ENCODE results near the gene IRF5.

IRF5 gene

DNA sequence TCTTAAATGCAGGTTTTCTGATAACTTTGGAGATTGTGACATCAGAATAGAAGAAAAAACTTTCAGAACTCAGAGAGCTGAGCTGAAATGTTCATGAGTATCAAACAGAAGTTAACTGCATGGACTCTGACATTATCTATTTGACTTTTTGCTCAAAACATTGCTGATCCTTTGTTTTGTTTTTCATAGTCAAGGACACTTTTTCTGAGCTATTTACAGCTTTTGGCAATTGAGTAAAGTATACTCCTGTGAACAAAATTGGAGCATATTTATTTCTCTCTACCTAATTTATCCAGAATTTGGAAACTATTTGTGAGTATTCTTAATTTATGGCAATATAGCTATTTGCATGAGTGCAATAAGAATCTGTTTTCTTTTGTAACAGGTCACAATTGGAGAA lies 38.3 kb upstream of the IRF5 start:
- no peak for TF ChIP-seq GATA3 (IDR thresholded peaks at IDR 0.05; ENCODE audit: low read depth, low read length)
- no peak for TF ChIP-seq GATA2 (IDR thresholded peaks at IDR 0.05; ENCODE audit: low read depth, low read length)

DNA sequence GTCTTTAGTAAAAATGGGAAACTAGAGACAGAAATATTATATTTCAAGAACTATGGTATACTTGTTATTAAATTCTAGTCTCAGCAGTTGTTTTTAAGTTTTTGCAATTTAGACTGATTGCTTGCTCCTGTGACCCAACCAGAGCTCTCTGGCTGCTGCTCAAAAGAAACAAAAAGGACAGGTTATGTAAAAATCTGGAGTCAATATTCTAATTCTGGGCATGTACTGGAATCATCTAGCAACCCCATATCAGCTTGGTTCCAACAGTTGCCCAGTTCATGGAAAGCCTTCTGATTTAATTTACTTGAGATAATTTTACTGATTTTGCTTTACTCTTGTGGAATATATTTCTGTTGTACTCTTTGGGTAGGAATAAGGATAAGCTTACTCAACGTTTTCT lies 37.5 kb upstream of the IRF5 start:
- TF ChIP-seq GATA3 (IDR thresholded peaks at IDR 0.05; ENCODE audit: low read depth, low read length) (no peak), GATA2 (IDR thresholded peaks at IDR 0.05; ENCODE audit: low read depth, low read length) (no peak)

DNA sequence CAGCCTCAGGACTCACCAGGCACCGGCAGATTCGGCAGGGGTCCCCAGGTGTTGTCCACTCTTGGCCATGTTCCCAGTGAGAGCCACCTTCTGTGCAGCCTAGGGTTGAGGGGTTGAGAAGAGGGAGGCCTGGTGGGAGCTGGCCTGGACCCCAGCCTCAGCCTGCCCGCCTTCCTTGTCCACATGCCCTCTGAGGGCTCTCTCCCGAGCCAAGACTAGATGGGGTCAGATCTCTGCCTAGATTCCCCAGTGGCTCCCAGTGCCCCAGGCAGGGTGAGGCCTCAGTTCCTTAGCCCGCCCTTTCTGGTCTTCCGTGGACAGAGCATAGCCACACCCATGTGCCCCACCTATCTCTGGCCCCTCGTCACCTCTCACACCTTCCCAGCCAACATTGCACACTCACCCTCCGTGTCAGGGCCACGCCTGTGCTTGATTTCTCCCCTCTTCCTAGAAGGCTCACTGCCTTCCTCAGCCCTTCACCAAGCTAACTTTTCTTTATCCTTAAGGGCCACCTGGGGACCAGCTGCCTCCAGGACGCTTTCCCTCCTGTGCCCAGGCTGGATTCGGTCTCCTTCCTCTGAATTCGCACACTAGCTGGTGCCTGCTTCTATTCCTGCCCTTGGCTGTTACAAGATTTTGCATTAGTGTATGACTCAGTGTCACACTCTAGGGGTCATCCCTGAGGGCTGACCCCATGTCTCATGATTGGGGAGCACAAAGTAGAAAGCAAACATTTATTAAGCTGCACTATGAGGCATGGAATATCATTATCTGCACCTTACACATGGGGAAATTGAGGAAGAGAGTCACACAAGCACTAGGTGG lies 34.8 kb upstream of the IRF5 start:
- no peak for TF ChIP-seq GATA3 (IDR thresholded peaks at IDR 0.05; ENCODE audit: low read depth, low read length)
- no peak for TF ChIP-seq GATA2 (IDR thresholded peaks at IDR 0.05; ENCODE audit: low read depth, low read length)

DNA sequence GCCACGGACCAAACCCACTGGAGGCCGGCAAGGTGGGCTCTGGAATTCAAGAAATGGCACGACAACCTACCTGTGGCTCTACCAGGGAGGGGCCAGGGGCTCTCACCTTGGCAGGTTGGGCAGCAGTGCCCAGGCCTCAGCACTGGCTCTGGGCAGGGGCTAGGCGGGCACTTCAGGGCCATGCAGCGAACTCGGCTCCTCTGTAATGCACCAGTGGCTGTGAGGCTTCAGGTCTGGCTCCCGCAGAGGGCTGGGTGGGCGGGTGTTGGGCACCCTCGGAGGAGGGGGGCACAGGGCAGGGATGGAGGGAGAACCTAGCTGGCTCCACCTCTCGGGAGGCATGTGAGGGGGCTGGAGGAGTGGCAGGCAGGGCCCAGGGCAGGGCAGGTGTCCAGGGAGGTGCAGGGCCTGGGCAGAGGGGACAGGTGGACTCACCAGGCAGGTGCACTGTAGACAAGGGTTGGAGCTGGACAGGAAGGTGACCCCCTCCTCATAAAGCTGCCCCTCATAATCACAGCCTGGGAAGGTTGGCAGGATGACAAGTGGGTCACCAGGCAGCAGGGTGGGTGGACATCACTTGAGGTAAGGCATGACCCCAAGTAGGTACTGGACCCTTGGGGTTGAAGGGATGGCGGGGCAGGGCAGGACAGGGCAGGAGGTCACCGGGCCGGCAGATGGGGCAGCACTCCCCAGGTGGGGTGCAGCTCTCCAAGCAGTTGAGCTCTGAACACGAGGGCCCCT lies 33.9 kb upstream of the IRF5 start:
- no peak for TF ChIP-seq GATA3 (IDR thresholded peaks at IDR 0.05; ENCODE audit: low read depth, low read length)
- TF ChIP-seq GATA2 (IDR thresholded peaks at IDR 0.05; ENCODE audit: low read depth, low read length): no peak

DNA sequence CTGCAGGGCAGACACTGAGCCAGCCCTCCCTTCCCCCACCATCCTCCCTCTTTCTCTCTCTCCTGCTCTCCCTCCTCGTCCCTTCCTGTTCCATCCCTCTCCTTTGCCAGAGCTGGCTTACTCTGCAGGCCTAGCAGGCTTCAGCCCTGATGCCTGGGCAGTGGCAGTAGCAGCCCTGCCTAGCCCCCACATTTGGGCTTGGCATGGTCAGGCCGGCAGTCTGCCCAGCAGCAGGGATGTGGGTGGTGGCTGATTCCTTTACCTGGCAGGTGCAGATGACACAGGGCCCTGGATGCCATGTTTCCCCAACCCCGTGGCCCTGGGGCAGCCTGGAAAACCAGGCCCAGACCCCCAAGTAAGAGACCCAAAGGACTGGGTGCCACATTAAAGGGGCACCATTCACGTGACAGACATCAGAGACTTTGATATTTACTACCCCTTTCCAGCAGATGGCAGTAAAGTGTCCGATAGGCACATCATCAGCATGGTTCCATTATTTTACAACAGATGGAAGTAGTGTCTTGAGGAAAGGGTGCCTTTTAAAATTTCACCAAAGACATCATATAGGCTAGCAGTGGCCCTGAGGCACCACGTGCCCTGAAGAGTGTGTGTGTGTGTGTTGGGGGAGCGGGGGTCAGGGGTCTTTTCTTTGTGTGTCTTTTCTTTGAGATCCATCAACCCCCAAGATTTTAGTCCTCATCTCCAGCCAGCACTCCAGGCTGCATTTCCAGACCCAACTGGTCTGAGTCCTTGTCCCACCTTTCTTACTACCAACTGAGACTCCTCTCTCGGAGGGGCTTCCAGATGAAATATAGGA lies 33.1 kb upstream of the IRF5 start:
- TF ChIP-seq GATA2 (IDR thresholded peaks at IDR 0.05; ENCODE audit: low read depth, low read length) (no peak), GATA3 (IDR thresholded peaks at IDR 0.05; ENCODE audit: low read depth, low read length) (no peak)

DNA sequence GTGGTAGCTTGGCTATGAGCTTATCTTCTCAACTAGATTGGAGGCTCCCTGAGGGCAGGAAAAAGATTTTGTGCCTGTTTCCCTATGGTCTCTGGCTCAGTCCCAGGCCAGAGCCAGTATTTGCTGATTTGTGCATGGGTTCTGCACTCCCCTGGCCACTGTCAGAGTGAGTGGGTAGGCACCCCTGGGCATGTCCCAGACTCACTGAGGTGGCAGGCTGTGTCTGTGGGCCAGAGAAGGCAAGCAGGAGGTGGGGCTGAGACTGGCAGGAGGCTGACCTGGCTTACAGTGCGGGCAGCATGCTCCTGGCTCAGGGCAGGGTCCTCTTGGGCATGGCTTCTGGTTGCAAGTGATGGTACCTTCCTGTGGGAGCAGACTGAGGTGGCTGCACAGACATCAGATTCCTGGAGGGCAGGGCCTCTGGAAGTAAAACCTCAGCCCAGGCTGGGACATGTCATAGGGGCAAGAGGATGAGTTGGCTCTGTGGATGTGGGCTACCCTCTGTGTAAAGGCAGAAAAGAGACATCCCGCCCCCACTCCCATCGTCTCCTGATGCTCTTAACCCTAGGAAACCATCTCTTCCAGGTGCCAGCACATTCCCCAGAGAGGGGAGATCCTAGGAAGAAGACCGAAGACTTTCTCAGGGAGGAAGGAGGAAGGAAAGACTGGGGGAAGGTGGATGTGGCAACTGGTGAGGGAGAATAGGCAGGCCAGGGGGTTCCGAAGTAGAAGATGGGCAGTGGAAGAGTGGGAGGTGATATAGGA lies 31.5 kb upstream of the IRF5 start:
- no peak for TF ChIP-seq GATA2 (IDR thresholded peaks at IDR 0.05; ENCODE audit: low read depth, low read length)
- no peak for TF ChIP-seq GATA3 (IDR thresholded peaks at IDR 0.05; ENCODE audit: low read depth, low read length)

DNA sequence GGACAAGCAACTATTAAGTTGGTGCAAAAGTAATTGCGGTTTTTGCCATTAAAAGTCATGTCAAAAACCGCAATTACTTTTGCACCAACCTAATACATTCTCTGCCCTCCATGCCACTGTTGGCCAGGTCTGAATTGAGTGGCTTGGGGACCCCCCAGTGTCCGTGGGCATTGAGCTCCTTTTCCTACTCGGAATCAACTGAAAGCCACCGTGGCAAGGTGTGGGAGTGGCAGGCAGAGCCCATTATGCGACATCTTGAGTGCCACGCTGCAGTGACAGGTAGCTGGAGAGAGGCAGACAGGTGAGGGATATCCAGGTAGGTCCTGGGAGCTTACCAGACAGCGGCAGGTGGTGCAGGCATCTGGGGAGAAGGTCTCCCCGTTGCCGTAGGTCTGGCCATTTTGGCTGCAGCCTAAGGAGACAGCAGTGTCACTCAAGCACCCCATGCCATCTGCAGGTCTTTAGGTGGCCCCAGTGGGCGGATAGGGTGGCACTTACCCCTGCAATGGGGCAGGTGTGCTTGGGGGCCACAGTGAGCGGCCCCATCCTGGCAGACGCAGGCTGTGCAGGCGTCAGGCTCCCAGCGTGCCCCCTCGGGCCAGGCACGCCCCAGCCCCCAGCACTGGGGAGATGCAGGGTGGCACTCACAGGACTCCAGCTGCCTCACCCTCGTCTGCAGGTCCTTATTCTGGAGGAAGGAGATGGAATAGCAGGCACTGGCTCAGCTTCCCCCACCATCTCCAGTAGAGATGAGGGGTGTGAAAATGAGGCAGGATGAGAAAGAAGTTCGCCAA lies 30.8 kb upstream of the IRF5 start:
- TF ChIP-seq GATA3 (IDR thresholded peaks at IDR 0.05; ENCODE audit: low read depth, low read length): no peak
- TF ChIP-seq GATA2 (IDR thresholded peaks at IDR 0.05; ENCODE audit: low read depth, low read length): no peak

DNA sequence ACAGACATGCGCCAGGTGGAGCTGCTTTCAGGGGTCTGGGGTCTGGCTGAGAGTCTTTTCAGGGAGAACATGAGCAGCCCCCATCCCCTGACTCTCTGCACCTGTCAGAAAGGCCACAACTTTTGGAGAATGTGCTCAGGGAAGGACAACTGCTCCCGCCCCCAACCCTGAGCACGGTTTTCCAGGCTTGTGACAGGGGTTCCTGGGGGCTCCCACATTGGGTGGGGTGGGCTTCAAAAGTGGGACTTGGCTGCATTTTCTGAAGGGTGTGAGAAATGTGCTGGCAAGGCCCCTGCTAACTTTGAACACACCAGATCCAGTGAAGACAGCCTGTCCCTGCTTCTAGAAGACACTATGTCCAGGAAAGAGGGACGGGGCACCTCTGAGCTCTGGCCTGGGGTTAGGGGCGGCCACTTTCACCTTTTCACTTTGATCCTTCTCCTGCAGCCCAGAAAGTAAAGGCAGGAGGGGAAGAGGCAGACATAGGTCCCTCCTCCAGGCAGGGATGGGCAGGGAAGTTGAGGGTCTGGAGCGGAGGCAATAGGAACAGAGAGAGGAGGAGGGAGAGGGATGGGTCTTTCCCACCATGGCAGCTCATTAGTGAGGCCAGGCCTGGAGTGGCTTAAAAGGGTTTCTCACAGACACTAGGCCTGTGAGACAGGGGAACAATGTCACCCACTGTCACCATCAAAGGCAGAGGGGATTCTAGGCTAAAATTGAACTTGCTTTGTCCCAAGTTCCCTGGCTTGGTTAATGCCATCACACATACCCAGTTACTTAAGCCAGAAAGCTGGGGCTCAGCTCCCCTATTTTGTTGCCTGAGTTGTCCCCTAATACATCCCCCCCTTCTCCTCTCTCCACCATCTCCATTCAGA lies 28.7 kb upstream of the IRF5 start:
- TF ChIP-seq GATA2 (IDR thresholded peaks at IDR 0.05; ENCODE audit: low read depth, low read length) (no peak), GATA3 (IDR thresholded peaks at IDR 0.05; ENCODE audit: low read depth, low read length) (no peak)

DNA sequence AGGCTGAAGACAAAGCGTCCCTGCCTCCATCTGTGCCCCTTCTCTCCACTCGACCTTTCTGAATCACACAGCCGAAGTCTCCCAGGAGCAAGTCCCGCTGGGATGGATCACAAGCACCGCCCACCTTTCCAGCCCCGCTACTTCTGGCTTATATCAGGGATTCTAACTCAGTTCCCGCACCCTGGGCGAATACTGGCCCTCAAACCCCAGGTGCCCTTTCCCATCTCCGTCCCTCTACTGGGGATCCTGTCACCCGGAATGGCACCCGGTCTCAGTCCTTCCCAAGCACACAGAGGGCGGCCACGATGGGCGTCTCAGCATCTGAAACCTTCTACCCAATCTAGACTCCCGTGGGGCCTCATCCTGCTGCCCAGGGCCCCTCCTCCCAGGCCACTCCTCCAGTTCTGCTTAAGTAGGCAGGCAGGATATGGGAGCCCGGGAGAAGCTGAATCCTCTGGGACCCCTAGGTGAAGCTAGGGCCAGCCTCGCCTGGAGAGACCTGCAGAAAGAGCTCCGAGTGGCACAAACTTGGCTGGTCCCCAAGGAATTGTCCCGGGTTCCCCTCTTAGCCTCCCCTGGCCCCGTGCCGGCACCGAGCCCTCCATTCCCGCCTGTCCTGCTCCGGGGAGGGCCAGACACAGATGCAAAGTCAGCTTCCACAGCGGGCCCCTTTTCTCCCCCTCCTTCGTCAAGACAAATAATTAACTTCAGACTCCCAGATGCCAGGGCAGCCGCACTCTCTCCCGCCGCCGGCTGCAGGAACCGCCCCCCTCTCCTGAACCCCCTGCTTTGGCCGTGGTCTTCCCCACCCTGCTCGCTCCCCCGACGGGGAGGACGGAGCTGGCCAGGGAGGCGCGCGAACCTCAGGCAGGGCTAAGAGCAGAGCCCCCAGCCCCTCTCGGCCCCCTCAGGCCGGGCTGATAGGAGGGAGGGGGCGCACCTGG lies 27.8 kb upstream of the IRF5 start:
- no peak for TF ChIP-seq GATA2 (IDR thresholded peaks at IDR 0.05; ENCODE audit: low read depth, low read length)
- no peak for TF ChIP-seq GATA3 (IDR thresholded peaks at IDR 0.05; ENCODE audit: low read depth, low read length)

DNA sequence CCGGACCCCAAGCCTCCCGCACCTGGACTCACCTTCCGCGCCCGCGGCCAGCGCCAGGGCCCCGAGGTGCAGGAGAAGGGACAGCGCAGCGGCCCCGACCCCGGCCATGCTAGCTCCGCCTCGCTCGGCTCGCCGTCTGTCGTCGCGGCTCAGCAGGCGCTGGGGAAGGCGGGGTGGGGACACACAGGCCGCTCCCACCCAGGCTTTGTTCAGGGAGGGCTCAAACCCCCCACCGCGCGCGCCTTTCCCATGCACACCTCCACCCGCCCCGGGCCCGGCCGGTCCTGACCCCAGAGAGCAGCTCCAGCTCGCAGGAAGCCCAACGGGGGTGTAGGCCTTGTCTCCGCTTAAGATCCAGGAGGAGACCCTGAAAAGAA lies 27.2 kb upstream of the IRF5 start, which contains the start of gene KCP:
Gene KCP (minus strand): TSS at position 141 of the 377 bp plus-strand sequence. CDS start 33 bp downstream, at position 108.
- TF ChIP-seq GATA2 (IDR thresholded peaks at IDR 0.05; ENCODE audit: low read depth, low read length): no peak
- no peak for TF ChIP-seq GATA3 (IDR thresholded peaks at IDR 0.05; ENCODE audit: low read depth, low read length)
